ENCODE results near the gene MAPK10.

The MAPK10 gene

GRCh38 chr4:86279293-86279960 lies 80.4 kb downstream of the MAPK10 start:
- no peak for DNase-seq (ENCODE audit: low spot score)

GRCh38 chr4:86278126-86278525 lies 81.7 kb downstream of the MAPK10 start:
- DNase-seq (ENCODE audit: low spot score) = no peak

GRCh38 chr4:86274642-86275041 lies 85.2 kb downstream of the MAPK10 start:
- DNase-seq (ENCODE audit: low spot score) = no peak

GRCh38 chr4:86272669-86273068 lies 87.2 kb downstream of the MAPK10 start:
- peak; percentile 28 for DNase-seq (ENCODE audit: low spot score)

GRCh38 chr4:86271057-86271456 lies 88.8 kb downstream of the MAPK10 start:
- DNase-seq (ENCODE audit: low spot score) = no peak

- DNase-seq (ENCODE audit: low spot score) = no peak
Observed at GRCh38 chr4:86269354-86269753, 90.5 kb downstream of the MAPK10 start.

- no peak for DNase-seq (ENCODE audit: low spot score)
Observed at GRCh38 chr4:86264241-86264640, 95.6 kb downstream of the MAPK10 start.

- no peak for DNase-seq (ENCODE audit: low spot score)
Observed at GRCh38 chr4:86261636-86262035, 98.2 kb downstream of the MAPK10 start.

- DNase-seq (ENCODE audit: low spot score) = no peak
Observed at GRCh38 chr4:86256086-86256485, 103.8 kb downstream of the MAPK10 start.

- no peak for DNase-seq (ENCODE audit: low spot score)
Observed at GRCh38 chr4:86250619-86251018, 109.2 kb downstream of the MAPK10 start.

GRCh38 chr4:86250006-86250405 lies 109.8 kb downstream of the MAPK10 start:
- DNase-seq (ENCODE audit: low spot score) = no peak

GRCh38 chr4:86249074-86249473 lies 110.8 kb downstream of the MAPK10 start:
- no peak for DNase-seq (ENCODE audit: low spot score)

- DNase-seq (ENCODE audit: low spot score) = no peak
Observed at GRCh38 chr4:86247906-86248305, 111.9 kb downstream of the MAPK10 start.

GRCh38 chr4:86247320-86247719 lies 112.5 kb downstream of the MAPK10 start:
- no peak for DNase-seq (ENCODE audit: low spot score)

GRCh38 chr4:86243750-86244149 lies 116.1 kb downstream of the MAPK10 start:
- no peak for DNase-seq (ENCODE audit: low spot score)

GRCh38 chr4:86242677-86243076 lies 117.2 kb downstream of the MAPK10 start:
- no peak for DNase-seq (ENCODE audit: low spot score)

GRCh38 chr4:86235549-86235948 lies 124.3 kb downstream of the MAPK10 start:
- no peak for DNase-seq (ENCODE audit: low spot score)

- DNase-seq (ENCODE audit: low spot score) = no peak
Observed at GRCh38 chr4:86233681-86234080, 126.2 kb downstream of the MAPK10 start.

- no peak for DNase-seq (ENCODE audit: low spot score)
Observed at GRCh38 chr4:86233090-86233489, 126.8 kb downstream of the MAPK10 start.

GRCh38 chr4:86223472-86223871 lies 136.4 kb downstream of the MAPK10 start:
- DNase-seq (ENCODE audit: low spot score) = peak; percentile 4

- no peak for DNase-seq (ENCODE audit: low spot score)
Observed at GRCh38 chr4:86221002-86221401, 138.9 kb downstream of the MAPK10 start.

- no peak for DNase-seq (ENCODE audit: low spot score)
Observed at GRCh38 chr4:86220121-86220520, 139.7 kb downstream of the MAPK10 start.

- DNase-seq (ENCODE audit: low spot score) = no peak
Observed at GRCh38 chr4:86218746-86219473, 140.9 kb downstream of the MAPK10 start.
